CD1c-positive myeloid dendritic cell (primary cell): ENCODE measurements around the gene BAG1.

ENCODE experiments used
- DNase-seq: peaks from one replicate; pipeline ENCODE4 v3.0.0-alpha.2; 2016; ENCODE audit errors: extremely low spot score

Gene BAG1

DNA sequence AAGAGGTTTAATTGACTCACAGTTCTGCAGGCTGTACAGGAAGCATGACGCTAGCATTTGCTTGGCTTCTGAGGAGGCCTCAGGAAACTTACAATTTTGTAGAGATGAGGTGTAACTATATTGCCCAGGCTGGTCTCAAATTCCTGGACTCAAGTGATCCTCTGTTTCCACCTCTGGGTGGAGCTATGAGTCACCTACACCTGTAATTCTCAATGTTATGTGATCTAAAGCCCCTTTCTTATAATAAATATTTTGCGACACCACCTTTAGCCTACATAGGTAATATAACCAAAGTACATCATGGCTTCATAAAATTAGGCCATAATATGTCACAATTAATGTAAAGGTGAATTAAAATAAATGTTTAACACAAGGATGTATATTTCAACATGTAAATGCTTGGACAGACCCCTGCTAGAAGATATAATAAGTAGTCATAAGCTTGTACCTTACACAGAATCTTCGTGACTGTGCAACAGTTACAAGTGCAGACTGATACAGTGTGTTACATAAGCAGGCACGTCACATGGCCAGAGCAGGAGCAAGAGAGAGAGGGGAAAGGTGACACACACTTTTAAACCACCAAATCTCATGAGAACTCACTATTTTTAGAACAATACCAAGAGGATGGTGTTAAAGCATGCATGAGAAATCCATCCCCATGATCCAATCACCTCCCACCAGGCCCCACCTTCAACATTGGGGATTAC is 54.3 kb downstream of the BAG1 start:
- no peak for DNase-seq

DNA sequence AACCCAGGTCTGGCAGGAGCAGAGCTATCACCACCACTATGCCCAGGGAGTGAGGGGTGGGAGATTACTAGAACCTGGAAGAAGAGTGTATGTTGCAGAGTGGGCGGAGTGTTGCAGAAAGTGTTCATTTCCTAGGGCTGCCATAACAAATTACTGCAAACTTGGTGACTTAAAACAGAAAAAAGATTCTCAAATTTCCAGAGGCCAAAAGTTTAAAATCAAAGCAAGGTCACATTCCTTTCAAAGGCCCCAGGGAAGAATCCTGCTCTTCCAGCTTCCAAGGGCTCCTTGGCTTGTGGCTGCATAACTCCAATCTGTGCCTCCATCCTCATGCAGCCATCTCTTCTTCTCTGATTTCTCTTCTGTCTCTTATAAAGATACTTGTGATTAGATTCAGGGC is 55.1 kb downstream of the BAG1 start:
- DNase-seq, result no peak

DNA sequence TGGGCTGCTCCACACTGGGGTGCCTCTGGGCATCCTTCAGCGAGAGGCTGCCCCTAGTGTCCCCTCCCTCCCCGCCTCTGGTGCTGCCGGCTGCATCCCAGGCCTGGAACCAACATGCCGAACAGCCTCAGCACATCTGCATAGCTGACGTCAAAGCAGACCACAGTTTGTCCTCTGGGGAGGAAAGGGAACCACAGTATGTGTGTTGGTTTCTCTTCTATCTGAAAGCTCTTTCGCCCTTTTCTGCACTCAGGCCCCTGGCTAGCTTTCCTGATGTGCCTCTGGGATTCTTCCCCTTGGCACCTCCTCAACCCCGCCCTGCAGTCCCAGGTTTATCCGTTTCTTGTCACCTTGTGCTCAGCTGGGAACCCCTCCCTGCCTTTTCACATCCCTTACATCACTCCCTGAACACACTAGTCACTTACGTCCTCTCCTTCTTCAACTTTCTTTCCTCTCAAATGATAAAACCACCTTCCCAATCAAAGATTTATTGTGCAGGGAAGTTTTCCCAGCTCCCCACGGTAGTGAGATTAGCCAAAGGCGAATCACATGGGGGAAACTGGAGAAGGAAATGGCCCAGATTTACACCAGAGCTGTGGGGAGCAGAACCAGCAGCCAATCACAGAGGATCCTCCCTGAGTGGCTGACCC is 61.8 kb downstream of the BAG1 start:
- DNase-seq, result no peak
